HG03135 (cell line): ENCODE data around the gene SLC25A44.
"Not testable (repeated sequence)": the region's sequence is repeated elsewhere in the genome, so short reads cannot be mapped to it uniquely, and the experiment has no call there.

Source experiments
- ATAC-seq: cut with Tn5 transposase; IDR thresholded peaks from one replicate; pipeline ENCODE4 v1.9.1; 2021; ENCODE audit warnings: mild to moderate bottlenecking, moderate library complexity; ENCODE audit not compliant: unreplicated experiment

The SLC25A44 gene

DNA sequence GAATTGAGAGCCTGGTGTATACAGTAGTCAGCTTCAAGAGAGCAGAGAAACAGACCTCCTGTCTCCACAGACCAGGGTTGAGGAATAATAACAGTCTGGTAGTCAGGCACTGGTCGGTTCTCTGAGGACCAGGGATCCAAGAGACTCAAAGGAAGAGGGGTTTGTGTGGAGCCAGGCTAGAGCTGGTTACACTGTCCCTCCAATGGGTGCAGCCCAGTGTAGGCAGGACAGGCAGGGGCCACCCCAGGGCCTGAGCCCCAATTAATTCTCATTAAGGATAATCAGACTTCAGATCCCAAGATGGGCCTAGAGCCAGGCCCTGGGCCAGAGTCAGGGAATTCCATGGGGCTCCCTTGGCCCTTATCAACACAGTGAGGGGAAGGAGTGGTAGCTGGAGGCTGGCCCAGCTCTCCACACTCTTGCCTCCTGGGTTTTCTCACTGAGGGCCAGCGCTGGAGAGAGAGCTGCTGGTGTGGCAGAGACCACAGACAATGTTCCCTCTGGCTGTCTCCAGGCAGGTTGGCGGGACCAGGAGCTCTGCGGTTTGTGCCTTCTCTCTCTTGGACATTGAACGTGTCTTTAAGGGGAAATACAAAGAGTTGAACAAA is 31.4 kb upstream of the SLC25A44 start:
- ATAC-seq = no peak

DNA sequence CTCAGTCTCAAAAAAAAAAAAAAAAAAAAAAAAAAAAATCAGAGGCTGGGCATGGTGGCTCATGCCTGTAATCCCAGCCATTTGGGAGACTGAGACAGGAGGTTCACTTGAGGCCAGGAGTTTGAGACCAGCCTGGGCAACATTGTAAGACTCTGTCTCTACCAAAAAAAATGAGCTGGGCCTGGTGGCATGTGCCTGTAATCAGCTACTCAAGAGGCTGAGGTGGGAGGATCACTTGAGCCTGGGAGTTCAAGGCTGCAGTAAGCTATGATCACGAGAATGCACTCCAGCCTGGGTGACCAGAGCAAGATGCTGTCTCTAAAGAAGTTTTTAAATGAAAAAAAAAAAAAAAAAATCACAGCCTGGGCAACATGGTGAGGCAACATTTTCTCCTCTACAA is 30.2 kb upstream of the SLC25A44 start:
- ATAC-seq = no peak

DNA sequence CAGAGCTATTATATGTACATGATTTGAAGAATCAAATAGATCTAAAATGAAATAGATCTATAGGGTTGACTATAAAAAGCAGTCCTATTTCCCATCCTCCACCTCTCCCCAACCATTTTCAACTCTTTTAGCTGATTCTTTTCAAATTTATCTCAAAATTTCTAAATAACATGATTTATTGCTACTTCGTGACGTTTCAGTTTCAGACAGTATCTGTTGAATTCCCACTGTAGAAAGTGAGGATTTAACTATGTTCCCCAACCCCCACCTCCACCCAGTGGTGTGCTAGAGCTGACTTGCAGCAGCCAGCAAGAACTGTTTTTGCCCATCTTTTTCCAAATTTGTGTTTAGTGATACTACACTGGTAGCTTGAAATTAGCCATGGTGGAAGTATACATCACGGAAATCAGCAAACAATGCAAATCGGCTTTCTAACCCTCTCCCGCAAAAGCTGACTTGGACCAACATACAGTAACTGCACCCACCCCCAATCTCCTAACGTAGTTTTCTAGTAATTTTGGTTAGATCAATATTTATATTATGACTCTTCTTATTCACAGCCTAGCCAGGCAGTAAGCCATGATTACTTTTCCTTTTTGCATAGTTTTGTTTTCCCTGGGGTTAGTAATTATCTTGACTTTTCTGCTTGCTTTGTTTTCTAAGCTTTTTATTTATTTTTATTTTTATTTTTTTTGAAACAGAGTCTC is 29.6 kb upstream of the SLC25A44 start:
- ATAC-seq = no peak

DNA sequence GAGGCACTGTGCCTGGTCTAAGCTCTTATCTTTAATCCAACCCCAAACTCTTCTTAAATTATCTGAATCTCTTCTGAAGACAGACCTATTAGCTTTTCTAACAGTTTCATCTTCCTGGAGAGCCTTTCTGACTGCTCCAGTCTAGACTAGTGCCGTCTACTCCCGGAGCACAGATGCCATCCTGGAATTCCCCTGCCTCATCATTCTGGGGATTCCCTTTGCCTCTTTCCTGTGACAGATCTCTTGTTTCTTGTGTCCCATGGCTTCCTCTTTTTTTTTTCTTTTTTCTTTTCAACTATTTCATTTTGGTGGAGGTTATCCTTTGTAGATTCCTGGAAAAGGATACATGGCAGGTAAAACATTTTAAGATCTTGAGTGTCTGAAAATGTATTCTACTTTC is 28.8 kb upstream of the SLC25A44 start:
- no peak for ATAC-seq

DNA sequence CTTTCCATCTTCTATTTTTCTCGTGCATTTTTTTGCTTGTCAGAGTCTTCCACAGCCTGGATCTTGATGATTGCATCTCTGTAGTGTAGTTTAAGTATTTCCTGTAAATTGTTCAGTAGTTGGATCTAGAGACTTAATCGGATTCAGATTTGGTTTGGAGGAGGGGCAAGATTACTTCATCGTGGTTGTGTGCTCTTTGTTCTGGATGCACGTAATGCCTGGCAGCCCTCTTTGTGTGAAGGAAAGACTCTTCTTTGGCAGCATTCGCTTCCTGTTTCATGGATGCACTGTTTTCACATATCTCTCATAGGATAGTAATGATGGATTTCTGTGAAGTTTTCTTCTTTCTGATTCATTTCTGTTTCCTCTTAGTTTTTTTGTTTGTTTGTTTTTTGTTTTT is 26.4 kb upstream of the SLC25A44 start:
- no peak for ATAC-seq

DNA sequence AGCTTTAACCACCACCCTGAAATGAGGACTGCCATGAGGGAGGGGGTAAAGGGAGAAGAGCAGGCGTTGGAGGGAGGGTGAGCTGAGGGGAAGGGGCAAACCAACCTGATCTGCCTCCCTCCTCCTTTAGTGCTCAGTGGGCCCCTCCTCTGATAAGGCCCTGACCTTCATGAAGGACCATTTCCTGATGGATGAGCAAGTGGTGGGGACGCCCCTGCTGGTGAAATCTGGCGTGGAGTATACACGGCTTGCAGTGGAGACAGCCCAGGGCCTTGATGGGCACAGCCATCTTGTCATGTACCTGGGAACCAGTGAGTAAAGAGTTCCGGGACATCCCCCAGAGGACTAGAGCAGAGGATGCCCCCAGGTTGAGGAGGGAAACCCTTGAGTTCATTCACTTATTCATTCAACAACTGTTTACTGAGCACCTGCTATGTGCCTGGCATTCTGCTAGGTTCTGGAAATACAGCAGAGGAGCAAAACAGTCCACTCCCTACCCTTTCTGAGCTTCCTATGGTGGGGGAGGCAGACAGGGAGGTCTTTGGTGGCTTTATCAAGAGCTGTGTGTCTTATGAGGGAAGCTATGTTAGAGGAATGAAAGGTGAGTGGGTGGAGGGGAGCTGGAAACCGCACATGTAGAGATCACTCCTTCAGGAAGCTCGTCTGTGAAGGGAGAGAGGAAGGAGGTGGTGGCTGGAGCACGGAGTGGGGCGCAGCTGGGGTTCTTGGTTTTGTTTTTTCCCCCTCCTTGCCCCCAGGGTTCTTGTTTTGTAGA is 21.0 kb upstream of the SLC25A44 start:
- ATAC-seq = no peak

DNA sequence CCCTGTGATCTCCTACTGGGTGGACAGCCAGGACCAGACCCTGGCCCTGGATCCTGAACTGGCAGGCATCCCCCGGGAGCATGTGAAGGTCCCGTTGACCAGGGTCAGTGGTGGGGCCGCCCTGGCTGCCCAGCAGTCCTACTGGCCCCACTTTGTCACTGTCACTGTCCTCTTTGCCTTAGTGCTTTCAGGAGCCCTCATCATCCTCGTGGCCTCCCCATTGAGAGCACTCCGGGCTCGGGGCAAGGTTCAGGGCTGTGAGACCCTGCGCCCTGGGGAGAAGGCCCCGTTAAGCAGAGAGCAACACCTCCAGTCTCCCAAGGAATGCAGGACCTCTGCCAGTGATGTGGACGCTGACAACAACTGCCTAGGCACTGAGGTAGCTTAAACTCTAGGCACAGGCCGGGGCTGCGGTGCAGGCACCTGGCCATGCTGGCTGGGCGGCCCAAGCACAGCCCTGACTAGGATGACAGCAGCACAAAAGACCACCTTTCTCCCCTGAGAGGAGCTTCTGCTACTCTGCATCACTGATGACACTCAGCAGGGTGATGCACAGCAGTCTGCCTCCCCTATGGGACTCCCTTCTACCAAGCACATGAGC is 17.2 kb upstream of the SLC25A44 start:
- ATAC-seq = no peak

DNA sequence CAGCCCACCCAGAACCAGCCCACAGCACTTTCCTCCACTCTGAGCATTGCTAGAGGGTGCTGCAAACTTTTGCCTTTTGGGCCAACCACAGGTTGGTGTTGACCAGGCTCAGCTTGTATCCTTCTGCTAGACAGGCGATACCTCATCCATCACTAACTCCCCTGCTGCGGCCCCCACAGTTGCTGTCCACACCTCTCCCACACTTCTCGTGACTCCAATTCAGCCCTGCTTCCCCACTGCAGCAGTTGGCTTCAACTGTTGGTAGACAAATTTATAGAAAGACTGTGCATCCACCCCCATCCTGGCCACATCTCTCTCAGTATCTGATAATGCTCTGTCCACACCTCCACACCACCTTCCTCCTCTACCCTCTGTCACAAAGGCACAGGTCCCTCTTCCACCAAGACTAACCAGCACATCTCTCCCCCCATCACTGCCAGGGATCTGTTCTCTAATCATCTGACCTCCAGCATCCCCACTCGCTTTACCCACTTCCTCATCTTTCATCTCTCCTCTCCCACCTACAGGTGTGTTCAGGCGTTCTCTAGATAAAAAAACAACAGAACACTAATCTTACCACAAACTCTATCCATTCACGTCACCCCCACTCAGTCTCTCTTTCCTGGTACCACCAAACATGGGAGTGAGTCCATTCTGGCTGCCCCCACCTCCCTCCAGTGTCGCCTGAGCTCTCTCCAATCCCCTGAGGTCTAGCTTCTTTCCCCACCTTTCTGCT is 15.8 kb upstream of the SLC25A44 start:
- ATAC-seq = no peak

DNA sequence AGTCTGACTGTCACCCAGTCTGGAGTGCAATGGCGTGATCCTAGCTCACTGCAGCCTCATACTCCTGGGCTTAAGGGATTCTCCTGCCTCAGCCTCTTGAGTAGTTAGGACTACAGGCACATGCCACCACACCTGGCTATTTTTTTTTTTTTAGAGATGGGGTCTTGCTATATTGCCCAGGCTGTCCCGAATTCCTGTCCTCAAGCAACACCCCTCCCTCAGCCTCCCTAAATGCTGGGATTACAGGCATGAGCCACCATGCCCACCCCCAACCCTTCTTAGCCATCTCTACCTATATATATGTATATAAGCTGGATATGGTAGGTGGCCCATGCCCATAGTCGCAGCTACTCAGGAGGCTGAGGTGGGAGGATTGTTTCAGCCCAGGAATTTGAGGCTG is 13.4 kb upstream of the SLC25A44 start:
- no peak for ATAC-seq

DNA sequence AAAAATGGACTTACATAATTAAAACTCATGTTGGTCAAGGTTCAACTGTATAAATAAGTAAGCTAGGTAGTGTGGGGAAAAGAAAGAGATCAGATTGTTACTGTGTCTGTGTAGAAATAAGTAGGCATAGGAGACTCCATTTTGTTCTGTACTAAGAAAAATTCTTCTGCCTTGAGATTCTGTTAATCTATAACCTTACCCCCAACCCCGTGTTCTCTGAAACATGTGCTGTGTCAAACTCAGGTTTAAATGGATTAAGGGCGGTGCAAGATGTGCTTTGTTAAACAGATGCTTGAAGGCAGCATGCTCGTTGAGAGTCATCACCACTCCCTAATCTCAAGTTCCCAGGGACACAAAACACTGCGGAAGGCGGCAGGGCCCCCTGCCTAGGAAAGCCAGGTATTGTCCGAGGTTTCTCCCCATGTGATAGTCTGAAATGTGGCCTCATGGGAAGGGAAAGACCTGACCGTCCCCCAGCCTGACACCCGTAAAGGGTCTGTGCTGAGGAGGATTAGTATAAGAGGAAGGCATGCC is 12.4 kb upstream of the SLC25A44 start:
- ATAC-seq = not testable (repeated sequence)

DNA sequence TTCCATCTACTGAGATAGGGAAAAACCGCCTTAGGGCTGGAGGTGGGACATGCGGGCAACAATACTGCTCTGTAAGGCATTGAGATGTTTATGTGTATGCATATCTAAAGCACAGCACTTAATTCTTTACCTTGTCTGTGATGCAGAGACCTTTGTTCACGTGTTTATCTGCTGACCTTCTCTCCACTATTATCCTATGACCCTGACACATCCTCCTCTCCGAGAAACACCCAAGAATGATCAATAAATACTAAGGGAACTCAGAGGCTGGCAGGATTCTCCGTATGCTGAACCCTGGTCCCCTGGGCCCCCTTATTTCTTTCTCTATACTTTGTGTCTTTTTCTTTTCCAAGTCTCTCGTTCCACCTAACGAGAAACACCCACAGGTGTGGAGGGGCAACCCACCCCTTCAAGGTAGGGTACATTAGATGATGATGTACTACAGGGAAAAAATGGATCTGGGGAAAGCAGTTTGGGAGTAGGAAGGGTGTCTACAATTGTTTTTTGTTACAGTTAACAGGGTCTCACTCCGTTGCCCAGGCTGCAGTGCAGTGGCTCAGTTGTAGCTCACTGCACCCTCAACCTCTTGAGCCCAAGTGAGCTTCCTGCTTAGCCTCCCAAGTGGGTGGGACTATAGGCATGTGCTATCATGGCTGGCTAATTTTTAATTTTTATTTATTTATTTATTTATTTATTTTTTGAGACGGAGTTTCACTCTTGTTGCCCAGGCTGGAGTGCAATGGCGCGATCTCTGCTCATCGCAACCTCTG is 11.7 kb upstream of the SLC25A44 start:
- ATAC-seq = not testable (repeated sequence)

DNA sequence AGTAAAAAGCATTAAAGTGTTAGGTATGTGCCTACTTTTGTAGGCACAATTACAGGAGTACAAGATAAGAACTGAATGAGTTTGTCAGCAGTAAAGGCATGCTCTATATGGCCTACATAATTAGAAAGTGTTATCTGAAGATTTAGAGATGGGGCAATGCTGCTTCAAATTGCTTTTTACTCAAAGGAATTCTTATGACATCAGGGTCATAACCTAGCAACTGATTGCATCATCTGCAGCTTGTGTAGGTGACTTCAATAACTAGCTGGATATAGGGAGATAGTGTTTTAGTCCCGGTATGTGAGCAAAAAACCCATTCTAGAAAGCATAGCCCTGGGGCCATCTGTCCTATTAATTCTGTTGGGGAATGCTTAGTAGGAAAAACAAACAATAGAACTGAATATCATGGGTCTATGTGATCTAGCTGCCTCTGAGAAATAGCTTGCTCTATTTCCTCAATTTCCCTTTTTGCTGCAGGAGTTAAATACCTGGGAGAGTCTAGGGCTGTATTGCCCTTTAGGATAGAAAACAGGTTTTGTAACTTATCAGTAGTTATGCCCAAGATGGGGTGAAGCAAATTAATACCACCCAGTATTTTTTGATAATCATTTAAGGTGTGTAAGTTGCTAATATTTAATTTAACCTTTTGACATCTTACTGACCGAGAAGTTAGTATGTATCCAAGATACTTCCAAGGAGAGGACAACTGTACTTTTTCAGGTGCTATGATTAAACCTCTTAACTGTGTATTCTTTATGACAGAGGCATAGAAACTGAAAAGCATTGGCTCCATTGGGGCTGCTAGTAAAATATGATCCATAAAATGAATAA is 7.3 kb upstream of the SLC25A44 start:
- ATAC-seq = not testable (repeated sequence)

DNA sequence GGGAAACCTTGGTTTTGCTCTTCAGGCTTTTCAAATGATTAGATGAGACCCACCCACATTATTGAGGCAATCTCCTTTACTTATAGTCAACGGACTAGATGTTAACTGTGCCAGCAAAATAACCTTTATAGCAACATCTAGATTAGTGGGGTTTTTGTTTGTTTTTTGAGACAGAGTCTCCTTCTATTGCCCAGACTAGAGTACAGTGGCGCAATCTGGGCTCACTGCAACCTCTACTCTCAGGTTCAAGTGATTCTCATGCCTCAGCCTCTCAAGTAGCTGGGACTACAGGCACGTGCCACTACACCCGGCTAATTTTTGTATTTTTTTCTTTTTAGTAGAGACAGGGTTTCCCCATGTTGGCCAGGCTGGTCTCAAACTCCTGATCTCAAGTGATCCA is 3.6 kb upstream of the SLC25A44 start:
- not testable (repeated sequence) for ATAC-seq

DNA sequence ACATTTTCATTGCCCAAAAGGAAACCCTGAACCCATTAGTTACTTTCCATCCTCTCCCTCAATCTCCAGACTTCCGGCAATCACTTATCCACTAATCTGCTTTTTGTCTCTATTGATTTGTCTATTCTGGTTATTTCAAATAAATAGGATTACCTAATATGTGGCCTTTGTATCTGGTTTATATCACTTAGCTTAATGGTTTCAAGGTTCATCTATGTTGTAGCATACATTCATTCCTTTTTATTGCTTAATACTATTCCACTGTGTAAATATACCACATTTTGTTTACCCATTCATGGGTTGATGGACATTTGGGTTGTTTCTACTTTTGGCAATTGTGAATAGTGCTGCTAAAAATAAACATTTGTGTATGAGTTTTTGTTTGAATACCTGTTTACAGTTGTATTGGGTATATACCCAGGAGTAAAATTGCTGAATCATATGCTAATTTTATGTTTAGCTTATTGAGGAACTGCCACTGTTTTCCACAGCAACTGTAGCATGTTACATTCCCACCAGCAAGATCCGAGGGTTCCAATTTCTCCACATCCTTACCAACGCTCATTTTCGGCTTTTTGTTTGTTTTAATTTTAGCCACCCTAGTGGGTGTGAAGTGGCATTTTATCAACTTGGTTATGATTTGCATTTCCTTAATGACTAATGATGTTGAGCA is 2.5 kb upstream of the SLC25A44 start:
- no peak for ATAC-seq

DNA sequence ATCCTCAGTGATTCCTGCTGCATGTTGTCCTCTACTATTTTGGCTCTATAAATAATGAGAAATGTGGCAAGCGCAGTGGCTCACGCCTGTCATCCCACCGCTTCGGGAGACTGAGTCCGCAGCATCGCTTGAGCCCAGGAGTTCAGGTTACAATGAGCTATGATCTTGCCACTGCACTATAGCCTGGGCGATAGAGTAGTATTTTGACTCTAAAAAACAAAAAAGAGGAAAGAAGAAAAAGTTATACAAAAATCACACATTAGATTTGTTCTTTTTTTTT is 756 bp upstream of the SLC25A44 start:
- ATAC-seq = no peak

DNA sequence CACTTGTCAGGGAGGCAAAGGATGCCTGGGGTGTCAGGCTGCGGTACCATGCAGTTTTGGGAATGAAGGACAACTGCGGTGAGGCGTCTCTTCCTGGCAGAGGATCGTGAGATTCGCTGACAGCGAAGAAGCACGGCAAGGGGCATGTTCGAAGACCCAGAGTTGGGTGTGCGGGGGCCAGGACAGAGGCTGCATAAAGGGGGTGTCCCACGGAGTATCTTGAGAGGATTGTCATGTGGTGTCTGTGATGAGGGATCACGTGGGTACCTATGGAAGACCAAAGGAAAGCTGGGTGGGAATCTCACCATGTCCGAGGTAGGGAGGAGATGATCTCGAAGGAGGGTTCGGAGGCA is 372 bp downstream of the SLC25A44 start:
- peak; percentile 21 for ATAC-seq

DNA sequence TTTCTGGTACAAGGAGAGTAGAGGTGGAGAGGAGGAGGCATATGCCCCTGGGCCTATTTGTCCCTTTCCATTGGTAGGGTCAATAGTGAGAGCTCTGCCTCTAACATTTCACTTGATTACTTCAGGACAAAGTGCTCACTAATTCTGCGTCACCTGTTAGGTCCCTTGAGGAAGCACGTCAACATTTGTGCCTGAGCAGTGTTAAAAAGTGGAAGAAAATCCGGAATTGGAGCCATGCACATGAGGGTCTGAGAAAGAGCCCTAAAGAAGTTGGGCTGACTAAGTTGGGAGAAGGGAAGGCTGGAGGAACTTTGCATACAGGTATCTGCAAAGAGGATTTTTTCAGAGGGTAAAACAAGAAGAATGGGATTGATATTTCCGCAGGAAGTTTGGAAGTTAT is 1.9 kb downstream of the SLC25A44 start:
- no peak for ATAC-seq

DNA sequence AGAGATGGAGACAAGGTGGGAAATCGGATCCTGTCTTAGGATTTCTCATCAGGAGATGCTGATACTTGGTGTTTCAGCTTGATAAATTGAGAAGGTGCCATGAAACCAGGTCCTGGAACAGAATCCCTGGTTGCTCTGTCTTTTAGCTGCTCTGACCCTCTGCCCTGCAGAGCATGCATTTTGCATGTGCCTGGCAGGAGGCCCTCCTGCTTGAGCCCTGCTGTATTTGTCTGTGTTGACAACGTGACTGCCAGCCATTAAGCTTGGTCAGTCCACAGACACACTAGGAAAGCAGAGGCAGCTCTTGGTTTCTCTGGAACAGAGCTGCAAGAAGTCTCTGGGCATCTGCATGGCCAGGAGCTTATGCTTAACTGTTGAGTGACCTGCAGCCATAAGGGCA is 2.5 kb downstream of the SLC25A44 start:
- no peak for ATAC-seq

DNA sequence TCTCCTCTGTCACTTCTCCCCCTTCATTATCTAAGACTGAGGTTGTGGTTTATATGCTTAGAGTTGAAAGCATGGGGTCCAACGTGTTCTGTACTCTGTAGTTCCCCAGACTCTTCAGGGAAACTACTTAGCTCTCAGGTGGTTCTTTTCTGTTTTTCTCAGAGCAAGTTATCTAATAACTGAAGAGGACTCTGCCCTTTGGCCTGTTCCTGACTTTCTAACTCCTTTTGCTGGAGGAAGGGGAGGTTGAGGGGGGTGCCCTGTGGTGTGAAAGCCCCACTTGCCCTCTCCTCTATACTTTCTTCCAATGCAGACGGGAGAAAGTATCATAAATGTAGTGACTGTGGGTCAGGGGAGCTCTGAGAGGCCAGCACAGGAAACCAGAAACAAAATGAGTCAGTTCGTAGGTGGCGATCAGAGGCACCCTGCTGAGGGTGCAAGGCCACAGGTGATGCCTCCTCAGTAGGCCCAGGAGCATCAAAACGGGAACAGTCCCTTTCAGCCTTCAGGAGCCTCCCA is 5.0 kb downstream of the SLC25A44 start:
- ATAC-seq = no peak
